DOHH2 (cell line): ENCODE results near the gene NAB2.

Source experiments
- H3F3A ChIP-seq: fragments of 200-600 bp; sonication (generic), shearing (Covaris generic); 2 replicates; pipeline ENCODE4 v1.6.0; 2016; ENCODE audit warnings: antibody characterized with exemption, mild to moderate bottlenecking; ENCODE audit not compliant: control insufficient read depth, insufficient read depth
- H3K27ac ChIP-seq: fragments of 200-600 bp; sonication (generic); 2 replicates; pipeline ENCODE4 v1.5.1; 2014; ENCODE audit warnings: low read depth, mild to moderate bottlenecking, low read length, moderate library complexity
- H3K27me3 ChIP-seq: fragments of 200-600 bp; sonication (generic); 2 replicates; pipeline ENCODE4 v1.6.1; 2014; ENCODE audit warnings: mild to moderate bottlenecking, low read length, mixed read lengths; ENCODE audit not compliant: control insufficient read depth
- H3K36me3 ChIP-seq: fragments of 200-600 bp; sonication (generic); 2 replicates; pipeline ENCODE4 v1.6.1; 2014; ENCODE audit warnings: mild to moderate bottlenecking, low read length, moderate library complexity, mixed read lengths; ENCODE audit not compliant: control insufficient read depth
- H3K4me1 ChIP-seq: fragments of 200-600 bp; sonication (generic); 2 replicates; pipeline ENCODE4 v1.6.1; 2014; ENCODE audit warnings: mild to moderate bottlenecking, low read length, mixed read lengths; ENCODE audit not compliant: control insufficient read depth
- H3K4me2 ChIP-seq: fragments of 200-600 bp; sonication (generic); 2 replicates; pipeline ENCODE4 v1.6.0; 2014; ENCODE audit warnings: mild to moderate bottlenecking, low read length, moderate library complexity
- H3K4me3 ChIP-seq: fragments of 200-600 bp; sonication (generic); 2 replicates; pipeline ENCODE4 v1.5.1; 2014; ENCODE audit warnings: mild to moderate bottlenecking, low read length, mixed read lengths
- H3K79me2 ChIP-seq: fragments of 200-600 bp; sonication (generic); 2 replicates; pipeline ENCODE4 v1.6.1; 2014; ENCODE audit warnings: mild to moderate bottlenecking, low read length, mixed read lengths; ENCODE audit not compliant: control insufficient read depth
- H3K9me2 ChIP-seq: fragments of 200-600 bp; sonication (generic); replicated peaks from 2 replicates; pipeline ENCODE4 v1.6.1; 2014; ENCODE audit warnings: mild to moderate bottlenecking, low read length, mixed read lengths; ENCODE audit not compliant: control insufficient read depth
- H3K9me3 ChIP-seq: fragments of 200-600 bp; sonication (generic); 2 replicates; pipeline ENCODE4 v1.6.1; 2014; ENCODE audit warnings: antibody characterized with exemption, low read length, mixed read lengths; ENCODE audit not compliant: control insufficient read depth, insufficient read depth
- H4K20me1 ChIP-seq: fragments of 200-600 bp; sonication (generic); 2 replicates; pipeline ENCODE4 v1.6.0; 2014; ENCODE audit warnings: low read depth, mild to moderate bottlenecking, antibody characterized with exemption, low read length, moderate library complexity; ENCODE audit not compliant: control insufficient read depth, insufficient read depth
- CTCF ChIP-seq: fragments of 200-600 bp; sonication (generic); IDR thresholded peaks from one replicate; pipeline ENCODE4 v1.5.1; 2014; ENCODE audit warnings: antibody characterized with exemption, mild to moderate bottlenecking, low read depth, low read length; ENCODE audit not compliant: poor library complexity, severe bottlenecking
- EZH2phosphoT487 ChIP-seq: fragments of 200-600 bp; sonication (generic); IDR thresholded peaks from 2 replicates; pipeline ENCODE4 v1.6.1; 2017; ENCODE audit warnings: borderline replicate concordance, mild to moderate bottlenecking, antibody characterized with exemption, low read length, moderate library complexity, mixed read lengths

Gene NAB2

GRCh38 chr12:57129321-57129842, 40.5 kb downstream of the NAB2 start:
- no peaks in the 10 kb centered on the region for H3K9me2 ChIP-seq
- no peaks in the 10 kb centered on the region for H3K79me2 ChIP-seq
- peaks cover 72% of the 10 kb centered on the region for H3K27me3 ChIP-seq
- no peaks in the 10 kb centered on the region for H3K9me3 ChIP-seq
- H3K4me2 ChIP-seq: no peak overlapping the region
- no peaks in the 10 kb centered on the region for H3K36me3 ChIP-seq
- no peak overlapping the region for H3K4me3 ChIP-seq
- peaks cover 3% of the 10 kb centered on the region; the same call in 1 of the 2 replicates for H3F3A ChIP-seq
- H3K4me1 ChIP-seq: peaks cover 20% of the 10 kb centered on the region
- H3K27ac ChIP-seq: no peak overlapping the region
- TF ChIP-seq EZH2phosphoT487 (no peak), CTCF (no peak)
- H4K20me1 ChIP-seq: no peaks in the 10 kb centered on the region

- Histone ChIP-seq H3K79me2 (no peaks in the 10 kb centered on the region), H3K4me3 (no peak overlapping the region), H3K9me3 (no peaks in the 10 kb centered on the region), H3F3A (peaks cover 3% of the 10 kb centered on the region; the same call in 1 of the 2 replicates), H3K9me2 (no peaks in the 10 kb centered on the region), H3K36me3 (no peaks in the 10 kb centered on the region), H3K27ac (no peak overlapping the region), H3K4me1 (peaks cover 17% of the 10 kb centered on the region), H4K20me1 (no peaks in the 10 kb centered on the region), H3K4me2 (no peak overlapping the region), H3K27me3 (peaks cover 68% of the 10 kb centered on the region)
- TF ChIP-seq CTCF: no peak
Measured at GRCh38 chr12:57129889-57130288, 41.0 kb downstream of the NAB2 start.

- Histone ChIP-seq H3K9me2 (no peaks in the 10 kb centered on the region), H3F3A (peaks cover 3% of the 10 kb centered on the region; the same call in 1 of the 2 replicates), H3K4me2 (no peak overlapping the region), H3K36me3 (no peaks in the 10 kb centered on the region), H3K27me3 (peaks cover 68% of the 10 kb centered on the region), H3K4me1 (peaks cover 17% of the 10 kb centered on the region), H3K4me3 (no peak overlapping the region), H3K79me2 (no peaks in the 10 kb centered on the region), H3K27ac (no peak overlapping the region), H4K20me1 (no peaks in the 10 kb centered on the region), H3K9me3 (no peaks in the 10 kb centered on the region)
- TF ChIP-seq CTCF (no peak), EZH2phosphoT487 (no peak)
Measured at GRCh38 chr12:57130941-57131340, 42.0 kb downstream of the NAB2 start.
